NCI-H510A treated with DMSO at 0.1 percent for 48 hours (cell line): Measurements from ENCODE around the gene STK11.

Experiments used
- DNase-seq: peaks from one replicate; lab custom pipeline; 2025; lab: John Stamatoyannopoulos, UW

The STK11 gene

DNA sequence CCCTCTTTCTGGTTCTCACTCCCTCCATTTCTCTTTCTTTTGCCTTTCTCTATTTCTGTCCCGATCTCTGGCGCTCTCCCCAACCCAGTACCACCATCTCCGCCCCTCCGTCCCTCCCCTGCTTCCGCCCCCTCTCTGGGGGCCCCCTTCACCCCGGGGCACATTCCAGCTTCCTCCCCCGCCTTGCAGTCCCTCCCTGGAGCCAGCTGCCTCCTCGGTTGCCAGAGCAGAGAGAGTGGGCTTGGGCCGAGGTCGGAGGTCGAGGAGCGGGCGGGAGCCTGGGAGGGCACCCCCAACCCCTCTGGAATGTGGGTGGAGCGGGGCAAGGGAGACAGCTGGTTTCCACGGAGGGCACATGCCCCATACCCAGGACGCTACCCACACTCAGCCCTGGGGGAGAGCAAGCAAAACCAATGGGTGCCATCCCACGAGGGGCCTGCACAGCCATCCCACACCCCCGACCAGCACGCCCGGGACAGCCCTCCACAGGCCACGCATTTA, 57.1 kb downstream of the STK11 start:
- DNase-seq, result no peak

GRCh38 chr19:1263188-1263587, 57.6 kb downstream of the STK11 start:
- no peak for DNase-seq

DNA sequence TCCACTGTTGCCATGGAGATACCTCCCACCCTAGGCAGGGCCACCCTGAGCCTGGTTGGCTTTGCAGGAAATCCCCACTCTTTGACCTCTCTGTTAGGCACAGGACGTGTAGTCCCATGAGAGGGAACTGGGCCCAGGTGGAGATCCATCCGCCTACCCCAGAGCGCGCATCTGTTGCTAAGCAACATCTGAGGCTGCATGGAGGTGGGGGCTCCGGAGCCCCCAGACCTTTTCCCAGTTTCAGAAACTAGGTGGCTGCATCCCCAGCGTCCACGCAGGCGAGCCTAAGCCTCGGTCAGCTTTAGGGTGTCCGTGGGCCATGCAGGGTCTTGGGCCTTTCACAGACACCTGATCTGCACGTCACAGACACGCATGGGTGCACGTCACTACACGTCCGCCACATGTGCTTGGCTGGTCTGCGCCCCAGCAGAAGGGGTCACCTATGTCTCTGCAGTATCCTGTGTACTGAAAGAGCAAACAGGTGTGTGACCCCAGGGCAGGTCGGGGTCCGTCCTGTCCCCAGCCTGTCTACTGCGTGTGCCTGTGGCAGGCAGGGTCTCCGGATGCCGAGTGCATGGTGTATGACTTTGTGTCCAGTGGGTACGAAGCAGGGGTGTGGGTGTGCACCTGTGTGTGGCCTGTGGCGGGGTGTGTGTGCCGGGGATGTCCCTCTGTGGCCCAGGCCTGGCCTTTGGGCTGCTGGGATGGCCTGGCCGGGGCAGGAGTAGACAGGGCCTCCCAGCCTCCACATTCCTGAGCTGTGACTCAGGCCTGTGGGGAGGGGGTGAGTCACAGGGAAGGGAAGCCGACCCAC, 59.4 kb downstream of the STK11 start:
- no peak for DNase-seq

GRCh38 chr19:1265615-1266128, 60.1 kb downstream of the STK11 start:
- DNase-seq, result no peak

DNA sequence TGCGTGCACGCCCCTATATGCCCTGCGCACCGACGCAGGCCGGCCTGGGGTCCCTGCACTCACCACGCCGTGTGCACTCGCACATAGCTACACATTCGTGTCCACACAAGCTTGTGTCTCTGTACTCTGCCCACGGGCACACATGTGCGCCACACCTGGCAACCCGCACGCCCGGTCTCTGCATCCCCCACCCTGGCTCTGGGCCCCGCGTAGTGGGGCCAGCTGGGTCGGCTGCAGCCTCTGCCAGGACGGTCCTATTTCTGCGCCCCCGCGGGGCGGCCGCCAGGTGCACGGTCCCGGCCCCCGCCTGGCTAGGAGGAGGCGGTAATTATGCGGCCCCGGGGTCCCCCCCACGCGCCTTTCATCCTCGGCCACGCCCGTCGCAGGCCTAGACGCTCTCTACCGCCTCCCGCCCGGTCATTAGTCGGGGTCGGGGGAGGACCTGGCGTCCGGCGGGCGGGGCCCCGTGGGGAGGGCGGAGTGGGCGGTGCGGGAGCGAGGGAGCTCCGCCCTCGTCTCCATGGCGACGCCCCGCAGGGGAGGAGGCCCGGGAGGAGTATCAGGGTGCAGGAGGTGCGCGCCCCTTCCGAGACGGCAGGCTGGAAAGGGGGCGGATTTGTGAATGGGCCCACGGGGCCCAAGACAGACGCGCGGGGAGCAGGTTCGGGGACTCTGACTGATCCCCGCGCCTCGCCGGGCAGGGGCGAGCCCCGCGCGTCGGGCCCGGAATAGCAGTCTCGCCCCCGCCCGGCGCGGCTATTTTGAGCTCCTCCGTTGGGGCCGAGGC, 60.7 kb downstream of the STK11 start:
- peak; percentile 16 for DNase-seq

- peak; percentile 11 for DNase-seq
Observed at GRCh38 chr19:1266916-1267476, 61.4 kb downstream of the STK11 start.

GRCh38 chr19:1267477-1268225, 62.1 kb downstream of the STK11 start:
- no peak for DNase-seq

DNA sequence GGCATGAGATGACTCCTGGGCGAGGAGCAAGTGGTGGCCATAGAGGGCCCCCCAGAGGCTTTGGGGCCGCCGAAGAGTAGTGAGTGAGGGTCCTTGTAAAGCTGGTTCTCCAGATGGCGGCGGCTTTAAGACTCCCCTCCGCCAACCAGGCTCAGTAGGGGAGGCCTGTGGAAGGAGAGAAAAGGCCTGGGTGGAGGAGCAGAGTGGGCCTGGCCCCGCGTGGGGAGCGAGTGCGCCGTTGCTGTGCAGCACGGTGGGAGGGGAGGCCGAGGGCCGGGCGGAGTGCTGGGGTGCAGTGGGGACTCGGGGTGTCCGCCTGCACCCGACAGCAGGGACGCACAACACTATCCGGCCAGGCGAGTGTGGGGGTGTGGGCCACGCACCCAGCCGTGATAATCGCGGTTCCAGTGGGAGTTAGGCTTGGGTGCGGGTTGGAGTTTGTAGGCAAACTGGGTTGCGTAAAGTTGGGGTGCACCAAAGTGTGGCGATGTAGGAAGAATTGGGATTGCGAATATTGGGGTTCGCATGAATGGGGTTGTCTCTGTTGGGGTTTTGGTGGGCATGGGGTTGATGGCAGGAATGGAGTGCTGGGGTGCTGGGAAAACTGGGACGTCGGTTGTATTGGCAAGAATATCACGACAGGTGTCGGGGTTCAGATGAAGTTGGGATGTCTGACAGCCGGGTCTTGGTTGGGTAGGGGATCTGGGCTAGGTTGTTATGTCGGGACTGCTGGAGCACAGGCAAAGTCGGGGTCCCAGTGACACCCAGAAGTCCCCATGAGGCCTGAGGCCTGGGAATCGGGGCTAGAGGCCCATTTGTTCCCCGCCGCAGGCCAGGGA, 62.9 kb downstream of the STK11 start:
- no peak for DNase-seq

GRCh38 chr19:1269065-1269477, 63.5 kb downstream of the STK11 start, which contains the start of gene CIRBP:
Gene CIRBP, plus strand, starts transcription at chr19:1269332. Its CDS starts 1,602 bp downstream, at chr19:1270934.
- peak; percentile 87 for DNase-seq

DNA sequence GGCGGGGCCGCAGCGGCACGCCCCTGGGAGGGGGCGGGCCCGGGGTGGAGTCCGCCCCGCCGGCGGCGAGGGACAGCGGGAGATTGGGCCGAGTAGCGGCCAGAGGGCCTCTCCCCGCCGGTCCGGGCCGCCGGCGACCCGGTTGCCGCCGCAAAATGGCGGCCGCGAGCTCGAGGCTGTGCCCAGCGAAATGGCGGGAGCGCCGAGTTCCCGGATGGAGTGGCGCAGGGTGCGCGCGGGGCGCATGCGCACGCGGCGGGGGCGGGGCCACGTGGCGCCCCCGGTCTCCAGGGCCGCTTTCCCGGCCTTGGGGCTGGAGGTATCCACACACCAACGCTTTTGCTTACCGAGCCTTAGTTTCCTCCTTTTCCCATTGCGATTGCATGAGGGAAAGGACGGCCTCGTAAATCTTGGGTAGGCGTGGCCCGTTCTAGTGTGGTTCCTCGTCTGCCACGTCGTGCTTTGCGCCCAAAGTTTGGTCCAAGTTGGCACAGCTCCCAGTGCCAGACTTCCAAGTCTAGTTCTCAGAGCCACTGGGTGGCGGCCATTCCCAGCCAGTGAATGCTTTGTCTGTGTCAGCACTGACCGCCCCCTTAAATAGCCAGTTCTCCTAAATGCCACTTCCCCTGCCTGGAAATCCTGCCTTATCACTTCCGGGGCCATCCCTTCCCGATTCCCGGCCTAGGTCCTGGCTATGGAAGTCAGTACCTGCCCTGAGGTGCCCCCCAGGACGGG, 64.1 kb downstream of the STK11 start:
- DNase-seq, result peak; percentile 61

- DNase-seq, result no peak
Observed at GRCh38 chr19:1270213-1270853, 64.8 kb downstream of the STK11 start.

- no peak for DNase-seq
Observed at GRCh38 chr19:1270854-1271527, 65.4 kb downstream of the STK11 start.

DNA sequence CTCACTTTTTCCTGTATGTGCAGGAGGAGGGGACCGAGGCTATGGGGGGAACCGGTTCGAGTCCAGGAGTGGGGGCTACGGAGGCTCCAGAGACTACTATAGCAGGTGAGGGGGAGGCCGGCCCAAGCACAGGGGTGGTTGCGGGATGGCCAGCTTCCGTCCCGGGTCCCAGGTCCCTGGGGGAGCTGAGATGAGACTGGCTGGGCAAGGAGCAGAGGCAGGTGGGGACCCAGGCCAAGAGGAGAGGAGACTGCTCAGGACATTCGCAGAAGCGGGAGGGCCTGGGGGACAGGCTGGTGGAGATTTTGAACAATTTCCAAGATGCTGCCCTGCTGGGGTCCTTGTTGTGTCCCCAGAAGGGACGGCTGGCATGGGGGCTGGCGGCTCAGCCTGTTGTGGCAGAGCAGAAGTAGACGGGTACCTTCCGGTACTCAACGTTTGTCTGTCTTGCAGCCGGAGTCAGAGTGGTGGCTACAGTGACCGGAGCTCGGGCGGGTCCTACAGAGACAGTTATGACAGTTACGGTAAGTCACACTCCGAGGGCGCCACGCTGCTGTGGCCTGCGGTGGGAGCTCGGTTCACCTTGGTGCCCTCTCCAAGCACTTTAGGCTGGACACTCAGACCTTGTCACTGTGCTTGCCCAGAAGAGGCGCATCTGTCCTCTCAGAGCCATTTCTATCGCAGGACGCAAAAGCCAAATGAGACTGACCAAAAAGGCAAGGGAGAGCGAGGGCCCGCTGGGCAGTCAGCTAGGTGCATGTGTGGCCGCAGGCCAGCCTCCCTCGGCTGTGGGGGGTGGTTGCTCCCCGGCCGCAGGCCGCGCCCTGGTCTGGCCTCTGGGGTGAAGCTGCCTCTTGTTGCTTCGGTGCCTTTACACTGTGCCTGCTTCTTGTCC, 66.2 kb downstream of the STK11 start:
- no peak for DNase-seq

- DNase-seq, result no peak
Observed at GRCh38 chr19:1272423-1273262, 67.1 kb downstream of the STK11 start.

DNA sequence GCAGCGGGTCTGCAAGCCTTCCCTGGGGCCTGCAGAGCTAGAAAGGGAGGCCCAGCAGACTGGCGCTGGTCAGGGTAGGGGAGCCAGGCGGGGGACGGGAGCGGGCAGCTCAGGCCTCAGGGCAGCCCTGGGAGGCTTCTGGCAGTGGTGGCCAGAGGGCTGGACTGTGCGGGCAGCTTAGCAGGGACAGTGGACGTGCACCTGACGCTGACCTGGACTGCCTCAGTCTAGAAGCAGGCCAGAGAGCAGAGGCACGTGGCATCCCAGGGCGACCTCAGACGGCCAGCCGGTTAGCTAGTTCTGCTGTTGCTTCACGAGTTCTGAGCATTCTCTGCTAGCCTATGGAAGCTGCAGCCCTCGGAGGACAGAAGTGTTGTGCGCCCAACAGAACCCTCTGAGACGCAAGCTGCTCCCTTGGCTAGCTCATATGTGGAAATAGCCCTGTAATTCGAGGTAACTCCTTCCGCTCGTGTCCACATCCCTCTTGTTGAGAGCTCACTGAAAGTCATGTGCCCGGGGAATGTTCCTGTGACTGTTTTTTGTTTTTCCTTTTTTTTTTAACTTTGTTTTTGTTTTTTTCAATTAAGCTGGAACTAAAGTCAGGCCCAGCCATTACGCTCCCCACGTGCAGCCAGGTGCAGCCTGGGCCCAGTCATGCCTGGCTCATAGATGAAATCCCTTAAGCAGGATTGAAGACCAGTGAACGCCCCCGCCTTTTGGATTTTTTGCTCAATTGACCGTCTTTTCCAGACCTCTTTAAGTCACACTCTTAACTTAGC, 67.9 kb downstream of the STK11 start:
- DNase-seq, result no peak
